HG03571 (cell line): Measurements from ENCODE around the gene PLA2G4A.

Experiments used
- ATAC-seq: cut with Tn5 transposase; IDR thresholded peaks from one replicate; pipeline ENCODE4 v1.9.1; 2021; ENCODE audit not compliant: unreplicated experiment

PLA2G4A gene

GRCh38 chr1:186828611-186829454 lies at the start of gene PLA2G4A:
Gene PLA2G4A, plus strand, starts transcription at chr1:186828949. Its CDS starts 25,406 bp downstream, at chr1:186854355.
- peak; percentile 54 for ATAC-seq

- ATAC-seq, result no peak
Measured at GRCh38 chr1:186780076-186780475, 48.7 kb upstream of the PLA2G4A start.

- no peak for ATAC-seq
Measured at GRCh38 chr1:186781730-186782129, 47.0 kb upstream of the PLA2G4A start.

GRCh38 chr1:186782791-186783190 lies 46.0 kb upstream of the PLA2G4A start:
- ATAC-seq, result no peak

GRCh38 chr1:186783193-186783592 lies 45.6 kb upstream of the PLA2G4A start:
- ATAC-seq, result no peak

DNA sequence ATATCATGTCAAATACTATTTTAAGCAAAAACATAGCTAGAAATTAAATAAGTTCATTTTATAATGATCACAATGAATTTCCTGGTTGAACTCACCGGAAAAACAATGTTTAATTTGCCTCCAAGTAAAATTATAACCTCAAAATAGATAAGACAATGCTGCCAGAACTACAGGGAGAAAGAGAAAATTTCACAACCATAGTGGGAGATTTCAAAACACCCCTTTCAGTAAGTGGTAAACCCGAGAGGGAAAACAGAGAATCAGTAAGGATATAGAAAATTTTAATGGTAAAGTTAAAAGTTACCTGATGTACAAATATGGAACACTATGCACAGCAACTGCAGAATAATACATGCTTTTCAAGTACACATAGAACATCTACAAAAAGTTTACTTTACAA lies 43.2 kb upstream of the PLA2G4A start:
- no peak for ATAC-seq

- no peak for ATAC-seq
Measured at GRCh38 chr1:186790101-186790500, 38.6 kb upstream of the PLA2G4A start.

GRCh38 chr1:186792870-186793581 lies 35.7 kb upstream of the PLA2G4A start:
- no peak for ATAC-seq

GRCh38 chr1:186793582-186793927 lies 35.2 kb upstream of the PLA2G4A start:
- no peak for ATAC-seq

DNA sequence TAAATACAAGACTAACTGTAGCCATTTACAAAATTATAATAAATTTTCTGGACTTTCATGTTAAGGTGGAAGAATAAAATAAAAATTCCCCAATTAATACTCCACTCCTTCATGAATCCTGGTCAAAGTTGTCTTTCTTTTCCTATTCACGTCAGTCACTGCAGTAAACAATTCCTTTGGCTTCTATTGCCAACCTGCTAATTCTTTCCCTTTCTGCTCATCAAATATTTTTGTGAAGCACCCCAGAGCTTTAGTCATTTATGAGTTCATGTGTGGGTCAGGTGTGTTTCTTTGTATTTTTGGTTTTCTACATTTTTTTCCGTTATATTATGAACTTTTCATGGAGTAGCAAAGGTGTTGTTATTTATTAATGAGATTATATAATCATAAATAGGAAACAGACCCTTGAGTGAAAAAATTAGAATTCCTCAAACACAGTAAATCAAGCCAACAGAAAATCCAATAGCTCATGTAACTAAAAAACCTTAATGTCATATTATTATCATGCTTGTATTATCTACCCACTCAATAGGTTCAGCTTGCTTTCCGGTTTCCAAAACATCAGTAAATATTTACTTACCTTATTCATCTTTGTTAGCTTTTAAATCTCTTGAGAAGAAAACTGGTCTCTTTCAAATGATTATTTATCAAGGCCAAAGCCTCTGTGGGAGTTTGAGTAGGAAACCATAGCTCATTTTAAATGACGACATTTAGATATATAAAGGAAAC lies 29.6 kb upstream of the PLA2G4A start:
- no peak for ATAC-seq

- ATAC-seq, result no peak
Measured at GRCh38 chr1:186799689-186800054, 29.1 kb upstream of the PLA2G4A start.

- no peak for ATAC-seq
Measured at GRCh38 chr1:186802388-186802787, 26.4 kb upstream of the PLA2G4A start.

- no peak for ATAC-seq
Measured at GRCh38 chr1:186804679-186805078, 24.1 kb upstream of the PLA2G4A start.

DNA sequence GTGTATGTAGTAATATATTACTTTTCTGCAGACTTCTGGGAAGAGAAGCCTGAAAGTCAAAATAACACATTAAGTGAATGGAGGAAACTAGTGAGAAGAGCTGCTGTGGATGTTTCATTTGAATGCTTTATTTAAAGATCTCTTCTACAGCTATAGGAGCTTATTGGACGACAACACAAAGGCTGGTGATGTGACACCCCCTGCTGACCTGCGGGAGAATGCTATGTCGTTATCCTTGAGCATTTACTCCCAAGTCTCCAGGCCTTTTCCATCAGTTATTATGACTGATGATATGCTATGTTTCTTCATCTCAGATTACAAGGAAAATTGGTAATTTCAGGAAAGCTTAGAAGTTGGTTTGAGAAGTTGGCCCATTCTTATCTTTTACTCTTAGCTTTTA lies 22.3 kb upstream of the PLA2G4A start:
- no peak for ATAC-seq

- ATAC-seq, result no peak
Measured at GRCh38 chr1:186807163-186807562, 21.6 kb upstream of the PLA2G4A start.

DNA sequence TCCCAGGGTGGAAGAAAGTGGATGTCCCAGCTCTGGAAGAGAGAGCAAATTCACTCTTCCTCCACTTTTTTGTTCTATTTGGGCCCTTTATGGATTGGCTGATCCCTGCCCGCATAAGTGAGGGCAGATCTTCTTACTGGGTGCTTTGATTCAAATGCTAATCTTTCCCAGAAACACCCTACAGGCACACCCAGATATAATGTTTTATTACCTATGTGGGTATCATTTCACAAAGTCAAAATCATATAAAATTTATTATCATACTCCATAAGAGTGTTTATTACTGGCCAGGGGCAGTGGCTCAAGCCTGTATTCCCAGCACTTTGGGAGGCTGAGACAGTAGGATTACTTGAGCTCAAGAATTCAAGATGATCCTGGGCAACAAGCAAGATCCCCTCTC lies 16.9 kb upstream of the PLA2G4A start:
- ATAC-seq, result no peak

DNA sequence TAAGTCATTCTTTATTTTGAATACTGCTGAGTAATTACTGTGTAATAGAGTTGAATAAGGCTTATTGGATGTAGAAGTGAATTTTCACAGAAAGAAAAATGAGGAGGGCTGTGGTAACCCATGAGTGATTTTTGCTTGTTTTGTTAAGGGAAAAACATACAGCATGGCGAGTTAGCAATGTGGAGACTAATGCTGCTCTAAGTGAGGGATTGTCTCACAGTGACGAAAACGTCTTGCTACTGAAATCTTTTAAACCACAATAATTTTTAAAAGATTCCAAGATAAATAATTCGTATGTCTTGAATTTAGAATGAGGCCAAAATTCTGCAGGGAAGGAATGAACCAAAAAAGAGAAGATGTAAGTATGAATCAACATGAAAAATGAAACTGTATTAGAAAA lies 16.2 kb upstream of the PLA2G4A start:
- no peak for ATAC-seq

DNA sequence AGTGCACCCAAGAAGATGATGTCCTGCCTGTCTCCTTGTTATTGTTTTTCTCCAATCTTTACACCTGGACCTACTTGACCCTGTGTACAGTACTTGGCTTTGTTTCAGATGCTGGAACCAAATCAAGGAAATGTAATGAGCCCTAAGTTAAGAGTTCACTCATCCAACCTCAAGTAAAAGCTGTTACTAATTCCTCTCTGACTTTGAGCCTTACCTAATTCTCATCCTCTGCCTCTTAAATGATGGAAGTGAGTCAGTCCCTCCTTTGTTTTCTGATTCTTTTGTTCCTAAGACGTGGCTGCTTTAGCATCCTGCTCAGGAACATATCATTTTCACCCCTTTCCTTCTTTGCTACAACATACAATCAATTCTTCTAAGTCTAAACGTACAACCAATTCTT lies 15.3 kb upstream of the PLA2G4A start:
- no peak for ATAC-seq

DNA sequence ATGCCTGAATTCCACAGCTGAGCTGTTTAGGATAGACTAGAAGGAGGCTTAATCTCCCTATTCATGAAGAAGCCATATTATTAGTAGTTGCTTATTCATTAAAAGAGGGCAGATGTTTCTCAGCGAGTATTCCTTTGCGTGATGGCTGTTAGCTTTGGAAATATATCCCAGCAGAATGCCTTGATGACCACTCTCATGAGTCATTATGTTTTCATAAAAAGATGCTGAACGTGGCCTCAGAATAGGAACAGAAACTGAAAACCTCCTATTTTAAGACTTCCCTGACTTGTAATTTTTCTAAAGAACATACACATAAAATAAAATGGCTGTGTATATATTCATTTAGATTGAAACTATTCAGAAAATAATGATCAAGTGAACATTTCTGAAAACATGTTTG lies 9.6 kb upstream of the PLA2G4A start:
- peak; percentile 64 for ATAC-seq

DNA sequence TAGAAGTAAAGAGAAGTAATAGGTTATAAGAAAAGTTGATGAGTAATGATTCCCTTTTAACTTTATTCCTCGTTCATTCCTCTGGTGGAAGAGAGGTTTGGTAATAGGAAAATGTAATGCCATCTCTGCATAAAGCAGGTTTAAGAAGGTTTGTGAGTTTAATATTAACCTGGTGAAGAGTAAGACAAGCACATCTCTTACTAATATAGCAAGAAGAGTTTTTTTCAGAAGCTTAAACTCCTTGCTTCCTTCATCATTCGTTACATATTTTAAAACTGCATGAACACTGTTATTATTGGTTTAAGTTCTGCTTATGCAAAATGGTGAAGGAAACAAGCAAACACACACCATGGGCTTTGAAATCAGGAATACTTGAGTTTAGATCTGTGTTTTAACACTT lies 9.2 kb upstream of the PLA2G4A start:
- ATAC-seq, result peak; percentile 55

DNA sequence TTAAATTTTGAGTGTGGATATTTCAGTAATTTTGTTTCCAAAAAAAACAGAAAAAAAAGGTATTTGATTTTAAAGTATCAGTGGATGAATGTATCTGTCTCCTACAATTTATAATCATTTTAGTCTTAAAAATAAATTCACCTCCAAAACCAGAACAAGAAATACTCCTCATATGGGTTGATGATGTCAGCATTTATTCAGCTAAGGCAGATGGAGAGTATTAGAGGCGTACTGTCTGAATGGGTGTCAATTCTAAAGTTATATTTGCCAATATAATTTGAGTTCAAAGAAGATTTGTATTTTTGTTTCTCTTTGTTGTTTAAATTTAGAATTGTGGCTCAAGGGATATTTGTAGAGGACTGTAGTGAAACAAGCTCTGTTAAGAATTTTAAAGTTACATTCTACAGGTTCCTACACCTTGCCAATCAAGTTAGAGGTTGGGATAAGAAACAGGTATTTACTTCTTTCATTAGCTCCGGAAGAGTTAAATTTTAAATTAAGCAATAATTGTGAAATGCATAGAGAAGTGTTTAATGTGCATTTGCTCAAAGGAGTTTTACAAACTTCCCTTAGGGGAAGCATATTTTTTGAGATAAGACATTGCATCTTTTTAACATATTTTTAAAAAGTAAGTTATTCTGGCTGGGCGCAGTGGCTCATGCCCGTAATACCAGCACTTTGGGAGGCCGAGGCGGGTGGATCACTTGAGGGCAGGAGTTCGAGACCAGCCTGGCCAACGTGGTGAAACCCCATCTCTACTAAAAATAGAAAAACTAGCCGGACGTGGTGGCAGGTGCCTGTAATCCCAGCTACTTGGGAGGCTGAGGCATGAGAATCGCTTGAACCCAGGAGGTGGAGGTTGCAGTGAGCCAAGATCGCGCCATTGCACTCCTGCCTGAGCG lies 1.2 kb downstream of the PLA2G4A start:
- ATAC-seq, result no peak
